ENCODE results near the gene SPIB. TPM values are rescaled to one million over a fixed set of nuclear protein-coding genes. Genes with fewer than 3 reads are reported as not detected.
"Not testable (repeated sequence)": the region's sequence is repeated elsewhere in the genome, so short reads cannot be mapped to it uniquely, and the experiment has no call there.

Gene SPIB
- total RNA-seq, 1 donor from 2014 or later = not detected

GRCh38 chr19:50433201-50434180 lies 14.8 kb downstream of the SPIB start:
- TF ChIP-seq, protein P1, sequence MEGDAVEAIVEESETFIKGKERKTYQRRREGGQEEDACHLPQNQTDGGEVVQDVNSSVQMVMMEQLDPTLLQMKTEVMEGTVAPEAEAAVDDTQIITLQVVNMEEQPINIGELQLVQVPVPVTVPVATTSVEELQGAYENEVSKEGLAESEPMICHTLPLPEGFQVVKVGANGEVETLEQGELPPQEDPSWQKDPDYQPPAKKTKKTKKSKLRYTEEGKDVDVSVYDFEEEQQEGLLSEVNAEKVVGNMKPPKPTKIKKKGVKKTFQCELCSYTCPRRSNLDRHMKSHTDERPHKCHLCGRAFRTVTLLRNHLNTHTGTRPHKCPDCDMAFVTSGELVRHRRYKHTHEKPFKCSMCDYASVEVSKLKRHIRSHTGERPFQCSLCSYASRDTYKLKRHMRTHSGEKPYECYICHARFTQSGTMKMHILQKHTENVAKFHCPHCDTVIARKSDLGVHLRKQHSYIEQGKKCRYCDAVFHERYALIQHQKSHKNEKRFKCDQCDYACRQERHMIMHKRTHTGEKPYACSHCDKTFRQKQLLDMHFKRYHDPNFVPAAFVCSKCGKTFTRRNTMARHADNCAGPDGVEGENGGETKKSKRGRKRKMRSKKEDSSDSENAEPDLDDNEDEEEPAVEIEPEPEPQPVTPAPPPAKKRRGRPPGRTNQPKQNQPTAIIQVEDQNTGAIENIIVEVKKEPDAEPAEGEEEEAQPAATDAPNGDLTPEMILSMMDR (conservative IDR thresholded peaks at IDR 0.05; ENCODE audit: low read depth, low read length) = no peak
- H3K4me3 ChIP-seq (ENCODE audit: low read depth, low read length) = no peak overlapping the region
- no peak for DNase-seq (ENCODE audit: low read depth)

GRCh38 chr19:50434525-50434924 lies 15.8 kb downstream of the SPIB start:
- no peak for DNase-seq (ENCODE audit: low read depth)

GRCh38 chr19:50435221-50435620 lies 16.5 kb downstream of the SPIB start:
- DNase-seq (ENCODE audit: low read depth) = no peak
- no peak overlapping the region for H3K4me3 ChIP-seq (ENCODE audit: low read depth, low read length)
- TF ChIP-seq, protein P1 (conservative IDR thresholded peaks at IDR 0.05; ENCODE audit: low read depth, low read length) = no peak

More at GRCh38 chr19:50434525-50434924, 15.8 kb downstream of the SPIB start:
- TF ChIP-seq, protein P1 (conservative IDR thresholded peaks at IDR 0.05; ENCODE audit: low read depth, low read length) = no peak
- H3K4me3 ChIP-seq (ENCODE audit: low read depth, low read length) = no peak overlapping the region

GRCh38 chr19:50435627-50436026 lies 16.9 kb downstream of the SPIB start:
- no peak for DNase-seq (ENCODE audit: low read depth)
- no peak overlapping the region for H3K4me3 ChIP-seq (ENCODE audit: low read depth, low read length)
- TF ChIP-seq, protein P1 (conservative IDR thresholded peaks at IDR 0.05; ENCODE audit: low read depth, low read length) = no peak

DNA sequence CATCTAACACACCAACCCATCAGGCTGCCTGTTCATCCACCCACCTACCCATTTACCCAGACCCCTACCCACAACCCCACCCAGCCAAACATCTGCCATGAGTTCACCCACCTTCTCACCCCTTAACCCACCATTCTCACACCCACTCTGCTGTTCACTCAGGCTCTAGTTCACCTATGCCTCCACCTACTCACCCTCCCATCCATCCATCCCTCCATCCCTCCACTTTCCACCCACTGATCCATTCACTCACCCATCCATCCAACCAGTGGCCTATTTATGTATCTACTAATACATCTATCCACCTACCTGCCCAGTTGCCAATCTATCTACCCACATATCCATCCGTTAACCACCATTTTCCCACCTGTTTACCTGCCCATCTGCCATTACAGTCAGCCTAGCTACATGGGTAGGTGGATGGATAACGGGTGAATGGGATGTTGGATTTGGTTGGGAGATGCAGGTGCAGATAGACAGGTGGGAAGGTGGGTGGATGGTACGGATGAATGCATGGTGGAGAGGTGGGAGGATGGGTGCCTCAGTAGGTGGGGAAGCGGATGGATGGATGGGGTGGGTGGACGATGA lies 19.2 kb downstream of the SPIB start:
- TF ChIP-seq, protein P1 (conservative IDR thresholded peaks at IDR 0.05; ENCODE audit: low read depth, low read length) = no peak
- H3K4me3 ChIP-seq (ENCODE audit: low read depth, low read length) = no peak overlapping the region
- DNase-seq (ENCODE audit: low read depth) = no peak

DNA sequence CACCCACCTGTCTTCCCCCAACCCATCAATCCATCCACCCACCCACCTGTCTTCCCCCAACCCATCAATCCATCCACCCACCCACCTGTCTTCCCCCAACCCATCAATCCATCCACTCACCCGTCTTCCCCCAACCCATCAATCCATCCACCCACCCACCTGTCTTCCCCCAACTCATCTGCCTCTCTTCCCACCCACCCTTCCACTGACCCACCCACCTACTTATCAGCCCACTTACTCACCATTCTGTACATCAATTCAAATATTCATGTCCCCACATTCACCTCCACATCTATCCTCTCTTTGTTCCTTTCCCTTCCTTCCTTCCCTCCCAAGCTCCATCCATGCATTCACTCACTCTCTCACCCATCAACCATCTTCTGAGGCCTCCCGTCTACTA lies 20.4 kb downstream of the SPIB start:
- DNase-seq (ENCODE audit: low read depth); H3K4me3 ChIP-seq (ENCODE audit: low read depth, low read length): not testable (repeated sequence)

DNA sequence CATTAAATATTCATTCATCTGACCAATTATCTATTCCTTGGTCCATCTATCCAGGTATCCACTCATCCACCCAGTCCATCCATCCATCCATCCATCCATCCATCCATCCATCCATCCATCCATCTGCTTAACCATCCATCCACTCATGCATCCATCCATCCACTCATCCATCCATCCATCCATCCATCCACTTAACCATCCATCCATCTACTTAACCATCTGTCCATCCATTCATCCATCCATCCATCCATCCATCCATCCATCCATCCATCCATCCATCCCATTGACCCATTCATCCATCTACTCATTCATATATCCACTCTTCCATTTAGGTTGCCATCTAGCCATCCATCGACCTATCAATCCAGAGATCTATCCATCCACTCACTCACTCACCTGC lies 25.3 kb downstream of the SPIB start:
- no peak for DNase-seq (ENCODE audit: low read depth)
- H3K4me3 ChIP-seq (ENCODE audit: low read depth, low read length) = no peak overlapping the region
- TF ChIP-seq, protein P1 (conservative IDR thresholded peaks at IDR 0.05; ENCODE audit: low read depth, low read length) = no peak
